Glomerular visceral epithelial cell (primary cell): ENCODE results near the gene BCL11A.
A peak's percentile ranks its signal among the peaks of the same experiment; 100 is the strongest.

Experiments used
- DNase-seq: peaks from one replicate; pipeline ENCODE4 v3.0.0-alpha.2; 2016; ENCODE audit errors: extremely low spot score

Gene BCL11A

DNA sequence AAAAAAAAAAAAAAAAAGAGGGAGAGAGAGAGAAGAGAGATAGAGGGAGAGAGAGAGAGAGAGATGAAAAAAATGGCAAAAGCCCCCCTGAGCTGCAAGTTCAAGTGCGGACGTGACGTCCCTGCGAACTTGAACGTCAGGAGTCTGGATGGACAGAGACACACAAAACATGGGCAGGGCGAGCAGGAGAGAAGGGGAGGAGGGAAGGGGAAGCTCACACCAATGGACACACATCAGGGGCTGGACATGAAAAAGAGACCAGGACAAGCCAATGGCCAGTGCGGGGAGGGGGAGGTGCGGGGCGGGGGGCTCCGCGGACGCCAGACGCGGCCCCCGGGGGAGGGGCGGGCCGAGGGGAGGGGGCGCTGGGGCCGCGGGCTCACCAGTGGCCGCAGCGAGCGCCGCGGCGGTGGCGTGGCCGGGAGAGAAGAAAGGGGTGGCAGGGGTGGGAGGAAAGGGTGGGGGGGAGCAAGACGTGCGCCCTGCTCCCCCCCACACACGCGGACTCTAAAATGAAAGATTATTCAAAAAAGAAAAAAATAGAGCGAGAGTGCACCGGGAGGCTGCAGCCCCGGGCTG, at the start of gene BCL11A:
BCL11A (minus strand) TSS at position 160 of the 579 bp plus-strand sequence. CDS start 384 bp downstream, outside the sequence.
- DNase-seq = no peak

DNA sequence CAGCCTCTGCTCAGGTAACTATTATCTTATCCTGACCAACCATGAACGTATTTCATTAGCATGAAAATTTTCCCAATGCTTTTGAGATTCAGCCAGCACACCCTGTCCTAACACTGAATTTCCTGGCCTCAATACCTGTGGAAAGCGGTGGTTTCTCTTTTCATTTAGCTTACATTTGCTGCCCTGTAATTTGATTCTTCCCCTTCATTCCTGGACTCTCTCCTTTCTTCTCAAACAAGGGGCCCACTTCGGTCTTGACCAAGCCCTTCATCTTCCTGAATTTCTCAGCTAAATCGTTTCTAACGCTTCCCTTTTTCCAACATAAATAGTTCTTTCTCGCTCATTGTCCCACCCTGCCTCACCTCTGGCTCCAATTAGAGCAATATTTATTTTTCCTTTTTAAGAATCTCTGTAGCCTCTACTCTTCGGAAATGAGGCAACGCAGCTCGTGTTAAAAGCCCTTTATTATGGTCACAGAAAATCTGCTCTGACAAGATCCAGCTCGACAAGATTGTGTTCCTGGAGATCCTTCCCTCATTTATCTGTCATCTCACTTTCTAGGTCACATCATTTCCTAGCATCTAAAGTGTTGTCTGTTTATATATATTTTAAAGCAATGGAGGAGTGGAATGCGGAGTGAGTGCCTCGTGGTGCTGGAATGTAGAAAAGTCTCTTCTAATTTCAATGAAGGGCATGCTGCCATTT, 49.5 kb upstream of the BCL11A start:
- DNase-seq = no peak

DNA sequence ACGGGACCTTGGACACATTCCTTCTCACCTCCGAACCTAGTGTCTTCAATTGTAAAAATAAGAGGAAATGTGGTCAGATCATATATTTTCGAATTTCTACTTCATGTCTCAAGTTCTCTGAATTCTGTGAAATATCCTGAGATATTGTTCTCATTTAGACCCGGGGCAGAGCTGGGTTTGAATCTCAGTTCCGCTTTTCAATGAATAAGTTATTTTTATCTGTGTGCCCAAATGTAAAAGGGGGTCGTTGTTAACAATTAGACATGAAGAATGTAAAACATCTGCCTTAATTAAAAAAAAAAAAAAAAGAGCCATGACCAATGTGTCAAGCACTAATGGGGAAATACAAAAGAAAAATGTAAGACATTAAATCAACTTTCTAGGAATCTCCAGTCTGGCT, 48.9 kb upstream of the BCL11A start:
- no peak for DNase-seq

DNA sequence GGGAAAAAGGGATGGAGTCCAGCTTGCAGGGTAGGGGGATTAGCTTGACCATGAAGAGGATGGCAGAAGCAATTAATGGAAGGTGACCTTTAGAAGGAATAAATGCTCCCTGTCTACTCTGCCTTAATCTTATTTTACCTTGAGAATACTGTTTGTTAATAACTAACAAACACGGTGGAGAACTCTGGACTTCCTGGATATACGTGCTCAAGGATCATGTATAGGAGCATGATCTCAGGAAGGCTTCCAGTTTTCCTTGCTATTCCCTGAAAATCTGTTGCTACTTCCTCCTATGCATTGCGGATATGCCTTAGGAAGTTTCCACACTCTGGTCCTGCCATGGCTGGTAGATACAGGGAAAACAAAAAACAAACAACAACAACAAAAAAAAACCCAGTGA, 44.8 kb upstream of the BCL11A start:
- no peak for DNase-seq

DNA sequence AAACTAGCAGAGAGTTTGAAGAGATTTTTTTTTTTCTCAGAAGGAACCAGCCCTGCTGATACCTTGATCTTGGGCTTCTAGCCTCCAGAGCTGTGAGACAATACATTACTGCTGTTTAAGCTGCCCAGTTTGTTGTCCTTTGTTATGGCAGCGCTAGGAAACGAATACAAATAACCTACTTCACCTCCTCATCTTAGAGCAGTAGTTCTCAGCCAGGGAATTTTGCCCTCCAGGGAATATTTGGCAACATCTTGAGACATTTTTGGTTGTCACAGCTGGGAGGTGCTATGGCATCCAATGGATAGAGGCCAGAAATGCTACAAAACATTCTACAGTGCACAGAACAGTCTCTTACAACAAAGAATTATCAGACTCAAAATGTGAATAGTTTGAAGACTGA, 43.9 kb upstream of the BCL11A start:
- no peak for DNase-seq

DNA sequence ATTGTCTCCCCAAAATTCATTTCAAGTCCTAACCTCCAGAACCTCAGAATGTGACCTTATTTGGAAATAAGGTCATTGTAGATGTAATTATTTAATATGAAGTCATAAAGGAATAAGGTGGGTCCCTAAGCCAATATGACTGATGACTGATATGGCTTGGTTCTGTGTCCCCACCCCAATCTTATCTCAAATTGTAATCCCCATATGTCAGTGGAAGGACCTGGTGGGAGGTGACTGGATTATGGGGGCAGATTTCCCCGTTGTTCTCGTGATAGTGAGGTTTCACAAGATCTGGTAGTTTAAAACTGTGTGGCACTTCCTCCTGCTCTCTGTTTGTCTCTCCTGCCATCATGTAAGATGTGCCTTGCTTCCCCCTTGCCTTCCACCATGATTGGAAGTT, 43.0 kb upstream of the BCL11A start:
- no peak for DNase-seq

DNA sequence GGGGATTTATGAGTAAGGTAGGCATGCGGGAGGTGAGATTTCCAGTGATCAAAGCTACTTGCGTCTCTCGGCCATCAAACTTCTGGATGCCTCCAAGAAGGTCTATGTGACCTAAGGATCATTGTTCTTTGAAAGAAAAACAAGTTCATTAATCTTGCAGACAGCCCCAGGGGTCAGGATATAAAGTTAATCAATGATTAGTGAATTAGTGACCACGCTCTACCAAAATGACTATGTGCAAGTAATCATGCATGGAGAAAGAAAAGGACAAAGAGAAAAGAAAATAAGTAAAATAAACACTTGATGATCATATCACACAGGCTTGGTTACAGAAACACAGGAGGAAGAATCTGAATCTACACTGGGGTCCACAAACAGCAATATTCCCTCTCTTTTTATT, 42.5 kb upstream of the BCL11A start:
- no peak for DNase-seq

DNA sequence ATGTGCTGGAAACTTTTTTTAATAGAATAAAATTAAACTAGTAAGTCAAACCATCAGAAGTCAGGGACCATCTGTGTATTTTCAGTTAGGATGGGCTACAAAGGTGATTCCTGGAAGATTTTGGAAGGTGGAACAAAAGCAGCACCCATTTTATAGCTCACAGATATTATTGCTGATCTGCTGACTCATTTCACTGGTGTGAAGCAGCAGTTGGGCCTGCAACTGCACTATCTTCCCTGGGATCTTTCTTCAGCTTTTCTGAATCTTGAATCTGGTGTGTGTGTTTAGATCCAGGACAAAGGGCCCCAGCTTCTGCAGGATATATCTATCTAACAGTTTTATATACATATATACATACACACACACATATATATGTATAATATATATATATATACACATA, 35.6 kb upstream of the BCL11A start:
- no peak for DNase-seq

DNA sequence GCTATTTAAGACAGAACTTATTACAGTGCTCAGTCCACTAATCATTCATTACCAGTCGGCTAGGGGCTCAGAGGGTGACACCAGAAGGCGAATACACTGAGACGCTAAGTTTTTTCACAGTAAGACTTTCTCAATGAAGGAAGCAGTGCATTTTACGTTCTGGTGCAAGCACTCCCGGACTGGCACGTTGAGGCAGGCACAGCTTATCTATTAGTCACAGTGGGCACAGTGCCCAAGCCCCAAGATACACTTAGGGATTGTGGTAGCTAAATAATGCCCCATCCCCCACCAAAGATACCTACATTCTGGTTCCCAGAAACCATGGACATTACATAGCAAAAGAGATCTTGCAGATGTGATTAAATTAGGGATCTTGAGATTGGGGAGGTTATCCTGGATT, 32.6 kb upstream of the BCL11A start:
- DNase-seq = no peak

DNA sequence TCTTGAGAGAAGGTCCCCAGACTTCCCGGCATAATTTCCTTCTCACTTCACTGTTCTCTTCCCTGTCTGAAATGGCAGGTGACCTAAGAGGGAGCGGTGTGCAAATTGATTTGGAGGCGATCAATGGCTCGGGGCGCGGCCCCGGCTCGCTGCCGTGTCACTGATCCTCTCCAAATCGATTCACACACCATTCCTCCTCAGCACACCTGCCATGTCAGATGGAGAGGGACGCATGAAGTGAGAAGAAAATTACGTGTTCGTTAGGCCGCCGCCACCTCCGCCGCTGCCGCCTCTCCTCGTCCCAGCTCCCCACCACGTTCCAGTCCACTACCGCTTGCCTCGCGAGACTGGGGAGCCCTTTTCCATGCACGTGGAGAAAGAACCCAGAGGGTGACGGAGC, 31.8 kb upstream of the BCL11A start:
- DNase-seq = no peak

DNA sequence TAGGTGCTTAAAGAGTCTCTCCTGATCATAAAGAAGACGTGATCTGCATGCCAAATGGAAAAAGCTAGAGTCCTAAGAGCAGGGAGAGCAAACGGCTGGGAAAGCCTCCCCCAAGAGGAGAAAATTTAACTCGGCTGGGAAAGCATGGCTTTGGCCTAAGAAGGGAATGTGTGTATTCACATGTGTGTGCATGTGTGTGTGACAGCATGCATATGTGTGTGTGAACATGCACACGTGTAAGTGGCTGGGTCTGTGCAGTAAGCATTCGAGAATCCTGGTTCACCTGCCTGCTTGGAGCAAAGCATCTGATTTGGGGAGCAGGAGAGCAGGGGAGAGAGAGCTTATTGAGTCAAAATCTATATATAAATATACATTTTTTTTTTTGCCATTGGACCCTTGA, 30.1 kb upstream of the BCL11A start:
- DNase-seq = no peak

DNA sequence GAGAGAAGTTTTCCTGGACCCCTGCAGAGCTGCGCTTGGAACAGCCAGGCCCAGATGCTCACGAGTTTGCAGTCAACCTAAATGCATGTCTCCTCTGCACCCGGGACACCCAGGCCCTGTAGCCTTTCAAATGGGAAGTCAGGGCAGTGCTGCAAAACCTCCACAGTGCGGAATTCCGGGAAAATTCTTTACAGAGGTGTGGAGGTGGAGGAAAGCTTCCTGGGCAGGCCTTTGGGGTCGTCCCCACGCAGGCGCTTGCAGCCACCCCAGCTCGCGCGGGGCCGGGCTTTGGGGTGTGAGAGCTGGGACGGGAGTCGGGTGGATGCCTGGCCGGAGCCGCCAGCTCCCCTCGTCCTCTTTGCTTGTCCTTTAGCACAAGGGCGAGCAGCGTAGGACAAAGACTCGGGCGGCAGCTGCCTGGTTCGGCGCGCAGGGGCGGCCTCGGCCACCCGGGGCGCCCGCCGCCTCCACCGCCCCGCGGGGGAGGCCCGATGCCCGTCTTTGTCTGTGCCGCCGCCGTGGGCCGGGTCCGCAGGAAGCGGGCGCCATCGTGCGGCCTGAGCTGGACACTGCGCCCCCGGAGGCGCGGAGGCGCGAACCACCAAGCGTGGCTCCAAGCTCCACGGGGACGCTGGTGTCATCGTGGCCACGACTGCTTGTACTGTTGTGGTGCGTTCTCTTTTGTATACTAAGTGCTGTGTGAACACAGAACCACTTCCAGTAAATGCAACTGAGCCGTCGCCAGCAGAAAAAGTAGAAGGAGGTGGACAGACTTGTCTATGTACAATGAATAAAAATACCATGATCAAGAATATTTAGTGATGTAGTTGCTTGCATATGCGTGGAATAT, 28.2 kb upstream of the BCL11A start:
- DNase-seq = peak; percentile 44

DNA sequence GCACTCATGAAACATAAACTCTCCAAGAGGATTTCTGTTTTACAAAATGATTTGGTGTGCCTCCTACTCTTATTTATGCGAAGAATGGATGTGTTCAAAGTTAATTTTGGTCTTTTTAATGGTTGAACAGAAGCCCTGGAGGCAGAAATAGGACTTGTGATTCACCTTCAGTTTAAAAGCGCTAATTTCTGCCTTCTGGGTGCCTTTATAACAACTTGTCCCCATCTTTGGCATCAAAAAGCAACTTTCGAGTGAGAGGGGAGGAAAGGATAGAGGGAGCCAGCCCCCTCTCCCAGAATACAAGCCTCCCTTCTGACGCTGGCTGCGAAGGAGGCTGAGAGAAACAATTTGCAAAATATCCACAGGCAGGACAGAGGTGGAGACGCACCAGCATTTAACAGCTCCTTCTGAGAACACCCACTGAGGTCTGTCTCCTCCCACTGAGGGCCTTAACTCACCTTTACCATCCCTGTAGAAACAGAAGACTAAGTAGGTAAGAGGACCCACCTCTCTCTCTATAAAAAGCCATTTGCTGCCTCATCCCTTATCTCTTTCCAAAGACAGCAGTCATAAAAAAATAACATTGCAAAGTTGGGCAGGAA, 24.3 kb upstream of the BCL11A start:
- DNase-seq = no peak

DNA sequence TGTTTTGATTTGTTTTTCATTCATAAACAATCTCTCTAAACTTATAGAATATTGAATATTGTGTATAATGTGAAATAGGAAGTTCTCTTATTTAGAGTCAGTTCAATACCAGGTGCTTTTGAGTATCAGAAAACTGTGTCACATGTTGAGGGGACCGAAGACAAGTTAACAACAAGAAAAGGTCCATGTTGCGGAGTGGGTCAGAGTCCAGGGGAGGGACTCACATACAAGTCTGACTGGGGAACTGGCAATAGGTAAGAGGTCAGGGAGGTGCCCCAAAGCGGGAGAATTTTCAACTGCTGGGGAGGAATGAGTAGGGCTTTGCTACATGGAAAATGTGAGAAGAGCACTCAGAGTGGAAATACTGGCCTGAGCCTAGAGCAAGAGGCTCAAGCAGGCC, 19.8 kb upstream of the BCL11A start:
- no peak for DNase-seq

DNA sequence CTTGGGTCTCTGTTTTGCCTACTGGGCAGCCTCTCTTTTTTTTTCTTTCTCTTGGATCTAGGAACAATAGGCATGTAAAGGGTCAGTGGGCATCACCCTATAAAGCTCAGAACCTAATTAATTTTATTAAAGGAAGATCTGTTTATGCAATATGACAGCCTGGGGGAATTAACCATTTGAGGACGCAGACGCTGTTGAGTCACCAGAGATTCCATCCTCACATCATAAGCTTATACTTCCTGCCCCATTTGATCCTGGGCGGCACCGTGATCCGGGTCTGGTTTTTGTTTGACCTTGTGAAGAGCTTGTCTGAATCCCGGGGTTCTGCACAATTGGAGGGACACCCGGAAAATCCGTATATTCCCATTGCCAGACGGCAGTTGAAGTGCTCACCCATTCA, 16.8 kb upstream of the BCL11A start:
- no peak for DNase-seq

DNA sequence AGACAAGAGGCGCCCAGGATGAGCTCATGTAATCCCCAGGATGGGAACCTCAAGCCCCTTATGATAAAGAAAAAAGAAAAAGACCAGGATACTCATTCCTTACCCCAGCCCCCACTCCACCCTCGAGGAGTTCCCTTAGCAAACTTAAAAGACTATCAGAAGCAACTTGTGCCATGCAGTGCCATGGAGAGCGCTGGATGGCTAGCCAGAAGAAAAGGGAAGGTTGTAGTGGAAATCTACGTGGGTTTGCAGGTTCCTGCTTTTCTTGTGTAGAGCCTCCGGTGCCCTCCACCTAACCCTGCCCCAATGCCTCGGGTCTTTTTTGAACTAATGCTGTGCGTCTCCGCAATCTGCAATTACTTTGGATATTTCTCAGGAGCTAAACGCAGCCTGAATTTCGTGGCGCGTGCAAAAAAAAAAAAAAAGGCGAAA, 16.2 kb upstream of the BCL11A start:
- DNase-seq = no peak

DNA sequence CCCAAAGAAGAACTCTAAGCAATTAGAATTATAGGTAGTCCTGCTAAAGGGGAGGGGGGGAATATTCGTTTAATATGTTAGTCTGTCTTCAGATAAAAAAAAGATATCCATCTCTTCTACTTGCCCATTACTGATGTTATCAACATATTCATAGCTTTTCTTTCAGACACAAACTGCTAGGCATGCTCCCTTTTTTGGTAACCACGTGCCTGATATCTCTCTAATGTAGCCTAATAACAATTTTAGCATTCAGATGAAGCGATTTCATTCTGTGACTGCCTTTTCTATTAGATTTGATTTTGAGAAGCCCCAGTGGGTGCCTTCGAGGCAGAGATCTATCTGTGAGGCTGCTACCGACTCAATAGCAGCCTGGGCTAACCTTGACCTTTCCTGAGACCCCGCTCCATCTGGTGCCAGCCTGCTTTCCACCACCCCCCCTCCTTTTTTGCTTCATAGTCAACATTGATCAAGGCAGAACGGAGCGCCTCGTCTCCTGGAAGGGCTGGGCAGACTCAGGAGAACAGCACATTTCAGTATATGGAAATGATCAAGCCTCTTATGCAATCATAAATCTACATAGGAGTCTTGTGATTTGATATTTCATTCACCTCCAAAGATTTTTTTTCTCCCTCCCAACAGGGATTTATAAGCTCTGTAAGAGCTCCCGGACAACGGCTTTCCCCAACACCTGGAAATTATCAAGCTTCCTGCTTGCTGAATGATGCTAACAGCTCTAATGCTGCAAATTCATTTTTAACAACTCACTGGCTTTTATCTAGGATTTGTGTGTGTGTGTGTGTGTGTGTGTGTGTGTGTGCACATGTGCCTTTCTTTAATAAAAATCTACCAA, 14.7 kb upstream of the BCL11A start:
- no peak for DNase-seq

DNA sequence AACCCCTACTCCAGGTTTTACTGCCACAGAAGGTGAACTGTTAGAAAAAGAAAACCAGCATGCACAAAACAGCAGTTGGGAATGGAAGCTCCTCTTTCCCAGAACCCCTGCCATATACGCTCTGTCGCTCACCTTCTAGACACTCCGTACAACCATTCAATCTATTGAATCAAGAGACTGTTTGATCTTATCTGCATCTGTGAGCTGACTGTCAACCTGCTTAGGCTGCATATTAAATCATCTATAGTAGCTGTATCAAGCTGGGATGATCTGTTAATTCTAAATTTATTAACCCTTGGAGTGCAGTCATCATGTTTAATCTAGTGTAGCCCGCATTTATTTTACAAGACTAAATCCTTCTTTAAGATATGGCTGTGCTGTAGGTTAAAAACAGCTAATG, 13.6 kb upstream of the BCL11A start:
- DNase-seq = no peak

DNA sequence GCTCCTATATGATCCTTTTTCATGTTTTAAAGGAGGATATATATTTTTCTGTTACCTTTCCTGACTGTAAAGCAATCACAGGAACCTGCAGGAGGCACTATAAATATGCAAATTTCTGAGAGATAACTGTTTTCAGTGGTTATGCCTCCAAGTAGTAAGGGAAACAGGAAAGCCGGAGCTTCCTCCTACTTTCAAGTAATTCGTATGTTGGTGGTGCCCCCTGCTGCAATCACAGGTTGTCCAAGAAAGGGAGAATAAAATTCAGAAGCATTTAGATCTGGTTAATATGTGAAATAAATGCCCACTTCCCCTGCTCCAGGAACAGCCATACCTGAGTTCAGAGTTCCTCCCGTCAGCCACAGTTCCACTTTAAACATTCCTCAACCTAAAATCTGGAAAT, 12.0 kb upstream of the BCL11A start:
- DNase-seq = no peak

DNA sequence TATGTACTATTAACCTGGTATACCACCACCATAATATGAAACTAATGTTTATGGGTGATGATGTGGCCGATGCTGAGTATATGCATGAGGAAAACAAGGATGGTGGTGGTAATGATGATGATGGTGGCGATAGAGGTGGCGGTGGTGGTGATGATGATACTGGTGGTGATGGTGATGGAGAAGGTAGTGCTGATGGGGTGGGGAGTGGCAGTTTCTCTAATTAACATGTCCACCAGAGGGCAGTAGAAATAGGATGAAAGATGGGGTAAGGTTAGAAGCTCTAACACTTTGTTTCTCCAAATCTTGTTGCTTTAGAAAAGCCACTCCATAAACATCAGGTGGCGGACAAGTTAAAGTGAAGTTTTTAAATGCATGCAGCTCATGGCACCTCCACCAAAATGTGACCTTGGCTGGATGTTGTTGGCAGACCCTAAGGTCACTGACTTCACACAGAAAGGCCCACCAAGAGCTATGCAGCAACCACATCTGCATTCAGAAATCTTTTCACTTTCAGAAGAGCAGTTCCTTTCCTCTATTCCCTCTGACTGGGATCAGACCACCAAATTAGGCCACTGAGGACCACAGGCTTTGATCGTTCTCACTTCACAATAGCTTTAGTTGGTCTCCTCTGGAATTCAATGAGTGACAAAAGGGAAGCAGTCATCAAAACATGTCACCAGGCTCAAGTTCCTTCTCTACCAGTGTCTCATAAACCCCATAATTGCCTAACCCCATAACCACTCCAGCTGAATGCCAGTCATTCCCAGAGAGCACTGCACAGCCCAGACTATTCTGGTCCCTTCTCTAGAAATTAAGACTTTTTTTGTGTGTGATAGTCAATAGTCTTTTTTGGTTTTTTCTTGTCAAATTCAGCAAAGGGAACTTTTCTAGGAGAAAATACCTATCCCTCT, 7.5 kb upstream of the BCL11A start:
- DNase-seq = no peak

DNA sequence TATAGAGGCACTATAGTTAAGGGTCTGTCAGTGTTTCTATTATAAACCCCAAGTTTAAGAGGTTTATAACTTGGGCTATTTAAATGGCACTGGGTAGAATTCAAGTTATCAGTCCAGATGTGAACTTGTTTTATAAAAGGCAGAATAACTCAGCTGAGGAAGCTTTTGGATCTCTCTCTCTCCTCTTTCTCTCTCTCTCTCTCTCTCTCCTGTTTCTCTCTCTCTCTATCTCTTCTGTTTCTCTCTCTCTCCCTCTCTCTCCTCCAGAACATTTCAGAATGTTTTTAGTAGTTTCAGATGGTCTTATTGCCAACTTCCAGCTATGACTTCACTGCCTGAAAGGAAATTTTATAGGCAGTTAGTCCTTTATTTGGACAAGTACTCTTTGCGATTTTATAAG, 6.4 kb upstream of the BCL11A start:
- DNase-seq = no peak
